Measurements from ENCODE around the gene TEX22. TPM values are rescaled to one million over a fixed set of nuclear protein-coding genes. Genes with fewer than 3 reads are reported as not detected.

TEX22 gene
- total and polyA plus RNA-seq, 2 experiments from 2014 or later = 0.21 TPM

- Mint-ChIP-seq H3K4me1 (peaks cover 8% of the 10 kb centered on the region), H3K4me3 (no peak overlapping the region), H3K27me3 (ENCODE audit: insufficient read depth, low read depth, poor library complexity) (peaks cover 20% of the 10 kb centered on the region), H3K36me3 (ENCODE audit: low read depth) (peaks cover 10% of the 10 kb centered on the region; the same call in 2 of the 3 replicates), H3K9me3 (no peaks in the 10 kb centered on the region; the same call in 2 of the 3 replicates), H3K27ac (no peak overlapping the region)
- Histone ChIP-seq H3K79me2 (replicated peaks; ENCODE audit: insufficient read depth) (no peaks in the 10 kb centered on the region), H3K27ac (ENCODE audit: low read depth) (no peak overlapping the region), H3F3A (replicated peaks; ENCODE audit: low read depth) (no peaks in the 10 kb centered on the region), H2AFZ (no peak overlapping the region), H3K4me3 (no peak overlapping the region), H3K4me1 (ENCODE audit: insufficient read depth) (no peaks in the 10 kb centered on the region), H3K4me2 (no peak overlapping the region), H4K20me1 (replicated peaks; ENCODE audit: insufficient read depth) (no peaks in the 10 kb centered on the region; the same call in 1 of the 2 replicates), H3K27me3 (ENCODE audit: insufficient read depth) (no peaks in the 10 kb centered on the region), H3K36me3 (ENCODE audit: insufficient read depth) (no peaks in the 10 kb centered on the region), H3K9me2 (ENCODE audit: insufficient read depth) (no peaks in the 10 kb centered on the region)
- TF ChIP-seq ZNF114 (CRISPR knock-in tag; IDR thresholded peaks at IDR 0.05) = no peak
- no peak for TF ChIP-seq ZNF462 (CRISPR knock-in tag; IDR thresholded peaks at IDR 0.05)
- no peak for TF ChIP-seq EZH2phosphoT487 (IDR thresholded peaks at IDR 0.05; ENCODE audit: unreplicated experiment)
- TF ChIP-seq NANOG (IDR thresholded peaks at IDR 0.05; ENCODE audit: borderline replicate concordance) = no peak
- no peak for TF ChIP-seq CTCF (conservative IDR thresholded peaks at IDR 0.05; ENCODE audit: low read depth in 2 of 2)
- no peak for ATAC-seq
- DNase-seq (ENCODE audit: low spot score) = no peak
Observed at GRCh38 chr14:105358140-105358846, 40.0 kb upstream of the TEX22 start.
